Duodenal mucosa (tissue), 2 donors: ENCODE data around the gene SRCAP.

ENCODE experiments used
- H3K27ac ChIP-seq: one replicate; pipeline ENCODE4 v1.7.0; 2013; ENCODE audit warnings: low read depth, low read length
- H3K27me3 ChIP-seq, 2 donors: one replicate each; pipeline ENCODE4 v1.7.0; 2013; ENCODE audit warnings: low read length in 2 of 2, control low read depth in 1 of 2; ENCODE audit not compliant: insufficient read depth in 2 of 2, control insufficient read depth in 1 of 2
- H3K36me3 ChIP-seq, 2 donors: one replicate each; pipeline ENCODE4 v1.7.0; 2013; ENCODE audit warnings: low read length in 2 of 2, control low read depth in 1 of 2; ENCODE audit not compliant: insufficient read depth in 2 of 2, control insufficient read depth in 1 of 2
- H3K4me1 ChIP-seq, 2 donors: one replicate each; pipeline ENCODE4 v1.7.0; 2013; ENCODE audit warnings: low read length in 2 of 2, control low read depth in 1 of 2; ENCODE audit not compliant: insufficient read depth in 2 of 2, control insufficient read depth in 1 of 2
- H3K4me3 ChIP-seq, 2 donors: one replicate each; pipeline ENCODE4 v1.7.0; 2013; ENCODE audit warnings: low read length in 2 of 2, low read depth in 1 of 2
- H3K9ac ChIP-seq, 2 donors: one replicate each; pipeline ENCODE4 v1.7.0; 2013; ENCODE audit warnings: low read length in 2 of 2, low read depth in 1 of 2
- H3K9me3 ChIP-seq, 2 donors: one replicate each; pipeline ENCODE4 v1.7.0; 2013; ENCODE audit warnings: low read length in 2 of 2, control low read depth in 1 of 2; ENCODE audit not compliant: control insufficient read depth in 1 of 2

SRCAP gene

GRCh38 chr16:30664616-30665109 lies 34.3 kb upstream of the SRCAP start:
- peaks cover 58 to 81% of the 10 kb centered on the region in 2 donors for H3K36me3 ChIP-seq
- no peak overlapping the region for H3K9ac ChIP-seq

GRCh38 chr16:30665155-30665829 lies 33.7 kb upstream of the SRCAP start:
- H3K27ac ChIP-seq = no peak overlapping the region
- no peaks in the 10 kb centered on the region for H3K9me3 ChIP-seq
- H3K4me3 ChIP-seq = no peak overlapping the region
- peaks cover 65 to 88% of the 10 kb centered on the region in 2 donors for H3K36me3 ChIP-seq
- H3K9ac ChIP-seq = no peak overlapping the region
- H3K27me3 ChIP-seq = no peaks in the 10 kb centered on the region
- H3K4me1 ChIP-seq = peaks cover 23 to 28% of the 10 kb centered on the region in 2 donors

More at GRCh38 chr16:30664616-30665109, 34.3 kb upstream of the SRCAP start:
- no peaks in the 10 kb centered on the region for H3K9me3 ChIP-seq
- H3K4me3 ChIP-seq = no peak overlapping the region
- no peaks in the 10 kb centered on the region for H3K27me3 ChIP-seq
- peaks cover 28 to 30% of the 10 kb centered on the region in 2 donors for H3K4me1 ChIP-seq
- H3K27ac ChIP-seq = no peak overlapping the region

- H3K27ac ChIP-seq = no peak overlapping the region
- H3K36me3 ChIP-seq = peaks cover 67 to 90% of the 10 kb centered on the region in 2 donors
- no peaks in the 10 kb centered on the region for H3K9me3 ChIP-seq
- no peak overlapping the region for H3K4me3 ChIP-seq
- H3K9ac ChIP-seq = no peak overlapping the region
- H3K4me1 ChIP-seq = peaks cover 18 to 23% of the 10 kb centered on the region in 2 donors
- no peaks in the 10 kb centered on the region for H3K27me3 ChIP-seq
Measured at GRCh38 chr16:30665830-30666190, 33.2 kb upstream of the SRCAP start.

GRCh38 chr16:30666681-30667080 lies 32.3 kb upstream of the SRCAP start:
- no peaks in the 10 kb centered on the region for H3K27me3 ChIP-seq
- no peaks in the 10 kb centered on the region for H3K9me3 ChIP-seq
- H3K9ac ChIP-seq = no peak overlapping the region
- no peak overlapping the region for H3K4me3 ChIP-seq
- H3K4me1 ChIP-seq = peaks cover 9 to 15% of the 10 kb centered on the region in 2 donors
- no peak overlapping the region for H3K27ac ChIP-seq
- H3K36me3 ChIP-seq = peaks cover 64 to 81% of the 10 kb centered on the region in 2 donors

GRCh38 chr16:30667361-30667905 lies 31.5 kb upstream of the SRCAP start:
- Histone ChIP-seq H3K36me3 (peaks cover 59 to 73% of the 10 kb centered on the region in 2 donors), H3K4me1 (peaks cover 5 to 13% of the 10 kb centered on the region in 2 donors), H3K27ac (no peak overlapping the region), H3K9me3 (no peaks in the 10 kb centered on the region), H3K4me3 (no peak overlapping the region), H3K9ac (no peak overlapping the region), H3K27me3 (no peaks in the 10 kb centered on the region)

- Histone ChIP-seq H3K4me1 (peaks cover 3 to 5% of the 10 kb centered on the region in 2 donors), H3K27ac (no peak overlapping the region), H3K9ac (no peak overlapping the region), H3K36me3 (peaks cover 50 to 64% of the 10 kb centered on the region in 2 donors), H3K9me3 (no peaks in the 10 kb centered on the region), H3K27me3 (no peaks in the 10 kb centered on the region), H3K4me3 (no peak overlapping the region)
Measured at GRCh38 chr16:30668393-30668792, 30.6 kb upstream of the SRCAP start.

- no peak overlapping the region for H3K27ac ChIP-seq
- H3K27me3 ChIP-seq = no peaks in the 10 kb centered on the region
- no peaks in the 10 kb centered on the region for H3K9me3 ChIP-seq
- no peaks in the 10 kb centered on the region for H3K4me1 ChIP-seq
- no peak overlapping the region for H3K4me3 ChIP-seq
- peaks cover 45 to 58% of the 10 kb centered on the region in 2 donors for H3K36me3 ChIP-seq
- no peak overlapping the region for H3K9ac ChIP-seq
Measured at GRCh38 chr16:30669026-30669902, 29.7 kb upstream of the SRCAP start.

GRCh38 chr16:30669903-30670824 lies 28.8 kb upstream of the SRCAP start:
- H3K9ac ChIP-seq = no peak overlapping the region
- H3K27ac ChIP-seq = no peak overlapping the region
- H3K4me3 ChIP-seq = no peak overlapping the region
- no peaks in the 10 kb centered on the region for H3K9me3 ChIP-seq
- no peaks in the 10 kb centered on the region for H3K4me1 ChIP-seq
- peaks cover 39 to 49% of the 10 kb centered on the region in 2 donors for H3K36me3 ChIP-seq
- no peaks in the 10 kb centered on the region for H3K27me3 ChIP-seq

- H3K27me3 ChIP-seq = no peaks in the 10 kb centered on the region
- peaks cover 4% of the 10 kb centered on the region in 2 donors for H3K36me3 ChIP-seq
- H3K4me1 ChIP-seq = no peaks in the 10 kb centered on the region
- H3K9ac ChIP-seq = no peak overlapping the region
- no peak overlapping the region for H3K4me3 ChIP-seq
- no peak overlapping the region for H3K27ac ChIP-seq
- no peaks in the 10 kb centered on the region for H3K9me3 ChIP-seq
Measured at GRCh38 chr16:30675143-30675542, 23.8 kb upstream of the SRCAP start.
